GM19240 (cell line): ENCODE results near the gene KAZALD1.
A peak's percentile ranks its signal among the peaks of the same experiment; 100 is the strongest.

Experiments
- DNase-seq: peaks from one replicate; pipeline ENCODE4 v3.0.0; 2011; ENCODE audit warnings: low spot score; ENCODE audit not compliant: insufficient read length

The KAZALD1 gene

GRCh38 chr10:101047961-101048892 lies 13.6 kb upstream of the KAZALD1 start:
- DNase-seq = no peak

DNA sequence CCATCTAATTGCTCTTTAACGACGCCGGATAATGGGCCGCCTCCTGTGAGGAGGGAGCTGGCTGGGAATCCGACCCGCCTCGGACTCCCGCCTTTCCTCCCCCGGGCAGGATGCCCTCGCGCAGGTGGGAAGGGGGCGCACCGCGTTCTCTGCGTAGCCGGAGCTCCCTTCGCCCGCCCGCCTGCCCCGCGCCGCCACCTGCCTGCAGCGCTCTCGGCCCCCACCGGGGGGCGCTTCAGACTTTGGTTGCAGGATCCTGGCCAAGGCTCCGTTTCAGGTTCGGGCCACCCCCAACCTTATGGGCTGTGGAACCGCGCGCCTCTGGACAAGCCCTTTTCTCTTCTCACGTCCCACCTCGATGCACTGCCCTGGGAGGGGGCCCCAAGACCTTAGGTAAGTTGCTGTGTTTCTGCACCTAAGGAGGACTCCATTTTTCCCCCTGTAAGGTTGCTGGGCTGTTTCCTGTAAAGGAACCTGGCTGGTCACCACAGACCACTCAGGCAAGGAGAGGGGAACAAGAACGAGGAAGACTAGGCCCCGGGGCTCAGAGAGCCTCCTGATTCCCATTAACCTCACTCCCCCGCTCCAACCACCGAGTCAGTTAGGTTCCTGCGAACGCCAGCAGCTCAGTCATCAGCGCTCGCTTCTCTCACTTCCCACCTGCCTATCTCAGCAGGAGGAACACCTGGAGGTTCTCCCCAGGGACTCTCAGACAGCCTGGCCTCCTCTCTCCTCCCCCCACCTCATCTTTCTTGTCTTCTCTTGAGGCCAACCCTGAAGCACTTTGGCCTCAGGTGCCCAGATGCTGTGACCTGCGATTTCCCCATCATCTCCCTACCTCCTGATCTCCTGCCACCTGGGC lies 11.3 kb upstream of the KAZALD1 start:
- DNase-seq = no peak

DNA sequence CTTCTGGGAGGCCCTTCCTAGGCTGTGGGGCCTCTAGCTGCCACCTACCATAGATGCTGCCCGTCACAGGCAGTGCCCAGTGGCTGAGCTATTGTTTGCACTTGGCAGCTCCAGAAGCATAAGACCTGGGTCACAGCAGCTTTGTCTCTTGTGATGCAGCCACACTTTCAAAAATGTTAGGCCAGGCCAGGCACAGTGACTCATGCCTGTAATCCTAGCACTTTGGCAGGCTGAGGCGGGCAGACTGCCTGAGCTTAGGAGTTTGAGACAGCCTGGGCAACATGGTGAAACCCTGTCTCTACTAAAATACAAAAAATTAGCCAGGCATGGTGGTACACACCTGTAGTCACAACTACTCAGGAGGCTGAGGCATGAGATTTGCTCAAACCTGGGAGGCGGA lies 9.5 kb upstream of the KAZALD1 start:
- DNase-seq = no peak

GRCh38 chr10:101053516-101053915 lies 8.3 kb upstream of the KAZALD1 start:
- DNase-seq = no peak

GRCh38 chr10:101054351-101054750 lies 7.4 kb upstream of the KAZALD1 start:
- DNase-seq = no peak

DNA sequence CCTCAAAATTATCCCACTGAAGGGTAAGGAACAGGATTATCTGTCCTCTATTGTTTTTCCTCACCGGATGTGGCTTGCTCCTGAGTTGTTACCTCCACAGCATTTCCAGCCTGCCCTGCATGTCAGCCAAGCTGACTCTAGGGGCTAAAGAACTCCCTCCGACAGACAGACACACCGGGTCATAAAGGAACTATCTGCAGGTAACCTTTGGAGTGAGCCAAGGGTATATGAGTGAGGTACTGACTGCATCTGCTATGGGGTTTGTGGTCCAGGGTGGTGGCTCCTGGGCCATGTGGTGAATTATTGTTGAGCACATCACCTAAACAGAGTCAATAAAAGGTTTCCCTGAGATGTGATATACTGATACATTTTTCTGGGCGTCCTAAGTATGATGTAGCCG lies 6.9 kb upstream of the KAZALD1 start:
- DNase-seq = no peak

GRCh38 chr10:101055411-101055810 lies 6.4 kb upstream of the KAZALD1 start:
- no peak for DNase-seq

DNA sequence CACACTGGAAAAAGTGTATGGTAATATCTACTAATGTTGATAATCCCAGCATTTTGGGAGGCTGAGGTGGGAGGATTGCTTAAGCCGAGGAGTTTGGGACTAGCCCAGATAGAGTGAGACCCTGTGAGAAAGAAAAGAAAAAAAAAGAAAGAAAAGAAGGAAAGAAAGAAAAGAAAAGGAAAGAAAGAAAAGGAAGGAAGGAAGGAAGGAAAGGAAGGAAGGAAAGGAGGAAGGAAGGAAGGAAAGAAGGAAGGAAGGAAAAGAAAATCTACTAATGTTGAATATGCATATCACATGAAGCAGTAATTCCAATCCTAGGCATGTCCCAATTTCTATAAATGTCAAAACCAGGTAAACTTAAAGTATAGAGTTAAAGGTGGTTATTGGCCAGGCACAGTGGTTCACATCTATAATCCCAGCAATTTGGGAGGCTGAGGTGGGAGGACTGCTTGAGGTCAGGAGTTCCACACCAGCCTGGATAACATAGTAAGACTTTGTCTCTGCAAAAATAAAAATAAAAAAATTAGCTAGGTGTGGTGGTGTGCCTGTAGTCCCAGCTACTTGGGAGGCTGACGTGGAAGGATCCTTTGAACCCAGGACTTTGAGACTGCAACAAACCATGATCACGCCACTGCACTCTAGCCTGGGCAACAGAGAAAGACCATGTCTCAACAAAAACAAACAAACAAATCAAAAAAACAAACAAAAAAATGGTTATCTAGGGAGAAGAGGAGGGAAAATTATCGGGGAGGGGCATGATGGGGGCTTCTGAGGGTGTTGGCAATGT lies 5.2 kb upstream of the KAZALD1 start:
- no peak for DNase-seq

GRCh38 chr10:101060036-101060950 lies 1.5 kb upstream of the KAZALD1 start:
- peak; percentile 52 for DNase-seq

GRCh38 chr10:101060951-101061623 lies 702 bp upstream of the KAZALD1 start:
- DNase-seq = peak; percentile 84

DNA sequence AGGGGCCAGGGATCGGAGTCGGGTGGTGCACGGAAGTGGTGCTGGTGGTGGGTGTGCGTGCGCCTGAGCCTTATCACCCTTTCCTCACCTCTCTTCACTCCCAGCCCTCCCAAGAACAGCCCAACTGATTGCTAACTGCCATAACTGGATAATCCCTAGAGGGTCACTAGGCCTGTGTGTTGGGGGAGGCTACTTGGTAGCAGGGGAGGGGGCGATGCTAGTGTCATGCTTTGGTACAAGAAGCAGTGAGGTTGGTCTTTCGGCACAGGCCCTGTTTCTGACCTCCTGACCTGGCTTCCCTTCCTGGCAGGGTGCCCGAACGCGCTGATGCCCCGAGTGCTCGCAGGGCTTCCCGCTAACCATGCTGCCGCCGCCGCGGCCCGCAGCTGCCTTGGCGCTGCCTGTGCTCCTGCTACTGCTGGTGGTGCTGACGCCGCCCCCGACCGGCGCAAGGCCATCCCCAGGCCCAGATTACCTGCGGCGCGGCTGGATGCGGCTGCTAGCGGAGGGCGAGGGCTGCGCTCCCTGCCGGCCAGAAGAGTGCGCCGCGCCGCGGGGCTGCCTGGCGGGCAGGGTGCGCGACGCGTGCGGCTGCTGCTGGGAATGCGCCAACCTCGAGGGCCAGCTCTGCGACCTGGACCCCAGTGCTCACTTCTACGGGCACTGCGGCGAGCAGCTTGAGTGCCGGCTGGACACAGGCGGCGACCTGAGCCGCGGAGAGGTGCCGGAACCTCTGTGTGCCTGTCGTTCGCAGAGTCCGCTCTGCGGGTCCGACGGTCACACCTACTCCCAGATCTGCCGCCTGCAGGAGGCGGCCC lies 652 bp downstream of the KAZALD1 start:
- no peak for DNase-seq

- no peak for DNase-seq
Observed at GRCh38 chr10:101063050-101063525, 1.3 kb downstream of the KAZALD1 start.

DNA sequence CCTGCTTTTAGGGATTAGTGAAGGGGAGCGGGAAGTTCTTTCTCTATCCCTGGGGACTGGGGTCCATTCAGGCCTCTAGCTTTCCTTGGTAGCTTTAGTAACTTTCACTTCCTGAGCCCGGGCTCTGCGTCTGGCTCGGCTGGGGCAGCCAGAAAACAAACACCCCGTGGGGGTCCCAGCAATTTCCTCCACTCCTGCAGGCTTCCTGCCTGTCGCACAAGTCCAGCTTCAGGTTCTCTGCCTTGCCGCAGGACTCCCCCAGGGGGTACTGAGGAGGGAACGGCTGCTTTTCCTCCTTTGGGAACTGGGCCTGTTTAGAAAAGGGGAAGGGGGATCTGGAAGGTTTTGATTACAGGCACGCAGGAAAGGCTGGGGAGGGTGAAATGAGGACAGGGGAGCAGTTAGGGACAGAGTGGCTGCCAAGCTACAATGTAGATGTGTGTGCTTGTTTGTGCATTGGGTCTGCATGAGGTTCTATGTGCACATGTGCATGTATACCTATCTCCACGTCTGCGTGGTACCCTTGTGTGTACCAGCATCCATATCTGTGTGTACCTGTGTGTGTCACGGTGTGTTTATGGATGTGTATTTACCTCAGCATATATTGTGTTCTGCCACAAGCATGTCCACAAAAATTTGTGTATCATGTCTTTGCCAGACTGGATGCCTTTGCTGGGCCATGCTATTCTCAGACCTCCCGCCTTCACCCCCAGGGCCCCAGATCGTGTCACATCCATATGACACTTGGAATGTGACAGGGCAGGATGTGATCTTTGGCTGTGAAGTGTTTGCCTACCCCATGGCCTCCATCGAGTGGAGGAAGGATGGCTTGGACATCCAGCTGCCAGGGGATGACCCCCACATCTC lies 2.0 kb downstream of the KAZALD1 start:
- no peak for DNase-seq

GRCh38 chr10:101064415-101065030 lies 2.7 kb downstream of the KAZALD1 start:
- DNase-seq = no peak

DNA sequence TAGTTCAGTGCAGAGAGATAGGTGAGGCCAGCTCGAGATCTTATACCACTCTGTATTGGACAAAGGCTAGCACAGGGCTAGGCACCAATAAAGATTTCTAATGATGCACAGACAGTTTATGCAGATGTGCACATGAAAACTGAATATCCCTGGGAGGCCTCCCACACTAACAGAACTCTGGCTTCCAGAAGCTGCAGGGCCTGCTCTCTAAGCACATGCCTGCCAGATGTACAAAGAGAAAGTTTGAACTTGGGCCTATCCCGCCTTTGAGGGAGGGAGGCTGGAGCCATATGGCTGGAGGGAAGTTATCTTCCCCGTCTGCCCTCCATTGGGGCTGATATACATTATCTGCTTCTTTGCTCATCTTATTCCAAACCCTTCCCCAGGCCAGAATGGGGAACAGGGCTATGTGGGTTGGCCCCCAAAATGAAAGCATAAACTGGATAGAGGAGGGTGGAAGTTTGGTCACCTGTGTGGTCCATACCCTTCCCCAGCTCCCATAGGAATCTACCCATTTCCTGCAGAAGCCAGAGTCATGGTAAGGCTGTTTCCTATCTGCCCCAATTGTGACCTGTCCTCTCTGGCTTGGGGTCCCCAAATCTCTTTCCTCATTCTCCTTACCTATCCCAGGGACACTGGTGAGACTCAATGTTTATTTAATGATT lies 3.8 kb downstream of the KAZALD1 start:
- no peak for DNase-seq

DNA sequence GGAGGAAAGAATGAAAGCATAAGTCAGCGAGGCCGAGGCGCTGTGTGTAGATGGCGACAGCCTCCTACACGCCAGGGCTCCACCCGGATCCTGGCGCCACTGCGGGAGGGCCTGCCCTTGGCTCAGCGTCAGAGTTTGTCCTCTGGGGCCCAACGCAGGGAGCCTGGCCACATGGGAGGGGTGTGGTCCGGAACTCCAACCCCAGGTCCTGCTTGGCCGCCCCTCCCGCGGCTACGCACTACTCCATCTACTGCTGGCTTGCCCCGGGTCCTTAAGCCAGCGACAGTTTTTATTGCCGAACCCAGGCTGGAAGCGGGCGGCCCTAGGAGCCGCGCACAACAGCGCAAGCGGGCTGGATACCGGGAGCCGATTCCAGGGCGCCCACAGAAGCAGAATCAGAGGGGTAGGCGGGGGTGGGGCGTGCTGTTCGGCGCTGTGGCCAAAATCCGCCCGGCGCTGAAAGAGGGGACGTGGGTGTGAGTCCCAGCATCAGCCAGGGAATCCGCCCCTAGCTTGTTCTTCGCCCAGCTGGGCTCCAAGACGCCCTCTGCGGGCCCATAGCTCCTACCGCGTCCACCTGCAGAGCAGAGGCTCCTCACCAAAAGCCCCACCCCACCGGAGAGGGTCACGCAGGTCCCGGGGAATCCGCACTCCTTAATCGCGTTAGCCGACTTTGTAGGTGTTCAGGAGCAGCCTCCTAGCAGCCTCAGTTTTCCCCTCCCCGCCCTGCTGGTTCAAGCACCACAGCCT lies 4.5 kb downstream of the KAZALD1 start:
- DNase-seq = no peak
